ENCODE results near the gene MACROH2A2. TPM values are rescaled to one million over a fixed set of nuclear protein-coding genes. Genes with fewer than 3 reads are reported as not detected.

Gene MACROH2A2
- total RNA-seq, 1 experiment from 2014 or later: 11.3 TPM

DNA sequence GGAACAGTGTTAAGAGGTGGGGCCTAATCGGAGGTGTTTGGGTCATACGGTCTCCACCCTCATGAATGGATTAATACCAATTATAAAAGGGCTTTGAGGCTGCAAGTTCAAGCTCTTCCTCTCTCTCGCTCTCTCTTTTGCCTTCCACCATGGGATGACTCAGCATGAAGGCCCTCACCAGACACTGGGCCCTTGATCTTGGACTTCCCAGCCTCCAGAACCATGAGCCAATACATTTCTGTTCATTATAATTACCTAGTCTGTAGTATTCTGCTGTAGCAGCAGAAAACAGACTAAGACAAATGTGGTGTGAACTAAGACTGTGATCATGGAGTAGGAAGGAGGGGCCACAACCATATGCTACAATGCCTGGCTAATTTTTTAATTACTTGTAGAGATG is 72.3 kb downstream of the MACROH2A2 start:
- Histone ChIP-seq H3K4me1 (ENCODE audit: insufficient read depth, low read length) (no peaks in the 10 kb centered on the region), H2BK120ac (ENCODE audit: low read depth, low read length, poor library complexity, severe bottlenecking) (no peak overlapping the region), H3K56ac (ENCODE audit: insufficient read length, low read depth, low read length) (no peak overlapping the region), H2BK5ac (ENCODE audit: insufficient read length, low read length) (no peak overlapping the region), H3K9me3 (ENCODE audit: control insufficient read depth, low read depth, low read length) (no peaks in the 10 kb centered on the region), H3T11ph (ENCODE audit: low read length) (no peak overlapping the region), H3K4ac (ENCODE audit: low read depth, low read length) (no peak overlapping the region), H2BK20ac (ENCODE audit: low read depth, low read length, poor library complexity, severe bottlenecking) (no peak overlapping the region), H3K9ac (ENCODE audit: extremely low read depth, insufficient read length, low read length) (no peak overlapping the region), H3K23ac (ENCODE audit: insufficient read length, low read depth, low read length) (no peak overlapping the region), H4K20me1 (ENCODE audit: control insufficient read depth, insufficient read depth, insufficient read length) (no peaks in the 10 kb centered on the region), H4K5ac (ENCODE audit: insufficient read length, low read depth, low read length) (no peak overlapping the region), H3K27me3 (ENCODE audit: insufficient read depth, low read length) (no peaks in the 10 kb centered on the region), H3K18ac (ENCODE audit: insufficient read length, low read depth, low read length) (no peak overlapping the region), H4K91ac (ENCODE audit: insufficient read length, low read depth, low read length) (no peak overlapping the region), H3K79me1 (ENCODE audit: insufficient read depth, low read depth, low read length, poor library complexity, severe bottlenecking) (no peaks in the 10 kb centered on the region), H3K23me2 (ENCODE audit: insufficient read length, low read depth, low read length, poor library complexity, severe bottlenecking) (no peaks in the 10 kb centered on the region), H2AFZ (ENCODE audit: low read length) (no peak overlapping the region), H3K4me2 (ENCODE audit: insufficient read depth, insufficient read length, low read length) (no peak overlapping the region), H2BK12ac (ENCODE audit: insufficient read length, low read depth, low read length) (no peak overlapping the region), H3K27ac (ENCODE audit: insufficient read length, low read depth, low read length) (no peak overlapping the region), H2BK15ac (ENCODE audit: low read depth, low read length) (no peak overlapping the region), H3K79me2 (ENCODE audit: insufficient read depth, low read length) (no peaks in the 10 kb centered on the region), H2AK5ac (ENCODE audit: insufficient read length, low read length) (no peak overlapping the region), H4K8ac (replicated peaks; ENCODE audit: insufficient read length, low read depth, low read length) (no peak overlapping the region), H3K14ac (ENCODE audit: insufficient read depth, low read length) (no peak overlapping the region)
- Mint-ChIP-seq H3K9me3 (peaks cover 0 to 2% of the 10 kb centered on the region in 2 experiments; a peak in 2 of 5 replicates), H3K4me3 (no peak overlapping the region), H3K27me3 (ENCODE audit: low read depth) (peaks cover 1% of the 10 kb centered on the region; the same call in 1 of the 2 replicates), H3K27ac (no peak overlapping the region; a peak in 1 of 7 replicates), H3K36me3 (ENCODE audit: insufficient read depth in 1 of 3, low read depth in 3 of 3) (no peaks in the 10 kb centered on the region), H3K4me1 (no peaks in the 10 kb centered on the region; a peak in 1 of 4 replicates)
- TF ChIP-seq, protein P1, sequence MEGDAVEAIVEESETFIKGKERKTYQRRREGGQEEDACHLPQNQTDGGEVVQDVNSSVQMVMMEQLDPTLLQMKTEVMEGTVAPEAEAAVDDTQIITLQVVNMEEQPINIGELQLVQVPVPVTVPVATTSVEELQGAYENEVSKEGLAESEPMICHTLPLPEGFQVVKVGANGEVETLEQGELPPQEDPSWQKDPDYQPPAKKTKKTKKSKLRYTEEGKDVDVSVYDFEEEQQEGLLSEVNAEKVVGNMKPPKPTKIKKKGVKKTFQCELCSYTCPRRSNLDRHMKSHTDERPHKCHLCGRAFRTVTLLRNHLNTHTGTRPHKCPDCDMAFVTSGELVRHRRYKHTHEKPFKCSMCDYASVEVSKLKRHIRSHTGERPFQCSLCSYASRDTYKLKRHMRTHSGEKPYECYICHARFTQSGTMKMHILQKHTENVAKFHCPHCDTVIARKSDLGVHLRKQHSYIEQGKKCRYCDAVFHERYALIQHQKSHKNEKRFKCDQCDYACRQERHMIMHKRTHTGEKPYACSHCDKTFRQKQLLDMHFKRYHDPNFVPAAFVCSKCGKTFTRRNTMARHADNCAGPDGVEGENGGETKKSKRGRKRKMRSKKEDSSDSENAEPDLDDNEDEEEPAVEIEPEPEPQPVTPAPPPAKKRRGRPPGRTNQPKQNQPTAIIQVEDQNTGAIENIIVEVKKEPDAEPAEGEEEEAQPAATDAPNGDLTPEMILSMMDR (conservative IDR thresholded peaks at IDR 0.05): no peak
- no peak for DNase-seq
- WGBS (ENCODE audit: extremely low coverage, insufficient read length, low lambda C conversion rate): no CpG with 5 or more reads among the region's 3 CpGs

Measured in H9 (cell line).